Endothelial cell of umbilical vein (primary cell): ENCODE data around the gene SLC1A7. TPM values are rescaled to one million over a fixed set of nuclear protein-coding genes. Genes with fewer than 3 reads are reported as not detected.

Experiments
- BruUV-seq: library from RNA; stranded (reverse); fragments of 400-500 nt; replicated peaks from 2 replicates; lab custom pipeline; 2021; lab: Mats Ljungman, UMichigan
- CTCF ChIA-PET: fragments of 300-600, 350-600 bp; sonication (Branson Sonifier 250); formaldehyde crosslinking; loops from one replicate; lab custom pipeline; 2021; ENCODE audit warnings: antibody characterized with exemption, inconsistent platforms; lab: Charles Lee
- POLR2A ChIA-PET: fragments of 300-600, 350-600 bp; sonication (Branson Sonifier 250); formaldehyde crosslinking; loops from one replicate; lab custom pipeline; 2021; ENCODE audit warnings: antibody characterized with exemption, inconsistent platforms; lab: Charles Lee
- DNase-seq: peaks from one replicate; pipeline ENCODE4 v3.0.0-alpha.2; 2011; ENCODE audit warnings: low read depth, low spot score
- FAIRE-seq: peaks from 2 replicates; lab custom pipeline; 2011; peaks lifted over from hg19 to GRCh38; lab: Jason Lieb, UNC
- H2AFZ ChIP-seq: 2 replicates; pipeline ENCODE4 v1.6.0; 2012; ENCODE audit warnings: low read depth, low read length, control low read depth, inconsistent platforms
- H3K27ac ChIP-seq: 2 replicates; pipeline ENCODE4 v1.5.1; 2011; ENCODE audit warnings: low read depth, mild to moderate bottlenecking, control low read depth, low read length, moderate library complexity; ENCODE audit not compliant: insufficient read depth
- H3K27me3 ChIP-seq, 2 experiments: 2 replicates each; pipeline versions ENCODE4 v1.6.0 to v1.6.1; 2011; ENCODE audit warnings: low read length in 2 of 2, mixed read lengths in 1 of 2; ENCODE audit not compliant: control insufficient read depth in 2 of 2, insufficient read depth in 2 of 2
- H3K36me3 ChIP-seq, 2 experiments: 2 replicates in 1 of 2; 3 replicates in 1 of 2; pipeline ENCODE4 v1.5.1; 2011; ENCODE audit warnings: low read length in 2 of 2, mild to moderate bottlenecking in 1 of 2, moderate library complexity in 1 of 2; ENCODE audit not compliant: control insufficient read depth in 2 of 2, insufficient read depth in 2 of 2; ENCODE audit errors: extremely low read depth in 1 of 2
- H3K4me1 ChIP-seq: 3 replicates; pipeline ENCODE4 v1.5.1; 2011; ENCODE audit warnings: mild to moderate bottlenecking, low read length; ENCODE audit not compliant: control insufficient read depth, insufficient read depth; ENCODE audit errors: extremely low read depth
- H3K4me2 ChIP-seq: 2 replicates; pipeline ENCODE4 v1.6.1; 2011; ENCODE audit warnings: low read length, control low read depth, mixed read lengths; ENCODE audit not compliant: insufficient read depth
- H3K4me3 ChIP-seq, 3 experiments: fragments of 200-600 bp in 1 of 3; sonication (generic), shearing (Covaris generic) in 1 of 3; replicated peaks in 1 of 3; 2 replicates each; pipeline ENCODE4 v1.5.1; 2011 to 2016; ENCODE audit warnings: control low read depth in 3 of 3, low read length in 3 of 3, mild to moderate bottlenecking in 2 of 3, inconsistent platforms in 1 of 3, low read depth in 1 of 3, moderate library complexity in 1 of 3; ENCODE audit not compliant: insufficient read depth in 1 of 3
- H3K79me2 ChIP-seq: 2 replicates; pipeline ENCODE4 v1.6.0; 2012; ENCODE audit warnings: low read length, inconsistent platforms; ENCODE audit not compliant: control insufficient read depth, insufficient read depth
- H3K9ac ChIP-seq: replicated peaks from 2 replicates; pipeline ENCODE3; 2011; ENCODE audit warnings: low read length, control low read depth; ENCODE audit not compliant: insufficient read depth; ENCODE audit errors: extremely low read depth
- H3K9me1 ChIP-seq: replicated peaks from 3 replicates; pipeline ENCODE4 v1.6.0; 2011; ENCODE audit warnings: mild to moderate bottlenecking, low read length; ENCODE audit not compliant: control insufficient read depth, insufficient read depth; ENCODE audit errors: extremely low read depth
- H3K9me3 ChIP-seq: replicated peaks from 2 replicates; pipeline ENCODE4 v1.5.1; 2012; ENCODE audit warnings: low read length, inconsistent platforms; ENCODE audit not compliant: control insufficient read depth, insufficient read depth
- H4K20me1 ChIP-seq: replicated peaks from 2 replicates; pipeline ENCODE3; 2011; ENCODE audit warnings: mild to moderate bottlenecking, low read length; ENCODE audit not compliant: control insufficient read depth, insufficient read depth; ENCODE audit errors: extremely low read depth
- CTCF ChIP-seq, 2 donors: IDR thresholded peaks; 1 replicate in 1 of 2; 2 replicates in 1 of 2; pipeline ENCODE4 v1.5.1; 2011; ENCODE audit warnings: low read length in 2 of 2, mild to moderate bottlenecking in 2 of 2, moderate library complexity in 2 of 2, control low read depth in 1 of 2, inconsistent platforms in 1 of 2, low read depth in 1 of 2; ENCODE audit not compliant: insufficient read depth in 1 of 2; ENCODE audit errors: extremely low read depth in 1 of 2
- EZH2 ChIP-seq: IDR thresholded peaks from 2 replicates; pipeline ENCODE4 v1.6.1; 2012; ENCODE audit warnings: borderline replicate concordance, low read depth, mild to moderate bottlenecking, moderate library complexity, low read length, inconsistent platforms; ENCODE audit not compliant: severe bottlenecking
- FOS ChIP-seq: IDR thresholded peaks from 2 replicates; pipeline ENCODE4 v1.6.1; 2011; ENCODE audit warnings: mild to moderate bottlenecking, low read length, moderate library complexity, borderline replicate concordance; ENCODE audit not compliant: insufficient read depth
- GATA2 ChIP-seq: IDR thresholded peaks from 2 replicates; pipeline ENCODE4 v1.7.0; 2011; ENCODE audit warnings: low read depth, mild to moderate bottlenecking, moderate library complexity, mixed read lengths, low read length; ENCODE audit not compliant: insufficient read length, insufficient read depth
- JUN ChIP-seq: IDR thresholded peaks from 2 replicates; pipeline ENCODE4 v1.6.1; 2011; ENCODE audit warnings: borderline replicate concordance, low read depth; ENCODE audit not compliant: insufficient read length, insufficient read depth
- MYC ChIP-seq: IDR thresholded peaks from one replicate; pipeline ENCODE4 v1.6.1; 2011; ENCODE audit warnings: mild to moderate bottlenecking, low read depth, low read length
- POLR2A ChIP-seq: IDR thresholded peaks from 2 replicates; pipeline ENCODE4 v1.6.1; 2012; ENCODE audit warnings: low read depth, mild to moderate bottlenecking, control low read depth, low read length
- POLR2AphosphoS5 ChIP-seq: IDR thresholded peaks from 2 replicates; pipeline ENCODE4 v1.6.1; 2012; ENCODE audit warnings: low read depth, mild to moderate bottlenecking, control low read depth, low read length, moderate library complexity; ENCODE audit not compliant: insufficient read depth
- dilution Hi-C: fragments of 300-500 bp; cut with MboI; formaldehyde crosslinking; loops from one replicate; pipeline ENCODE4 v1.15.0; 2019; ENCODE audit warnings: low sequenced_read_pairs; ENCODE audit not compliant: extremely low pct_ligation_motif_present
- intact Hi-C: fragments of 100-400 bp; cut with micrococcal nuclease; formaldehyde crosslinking; loops from one replicate; pipeline ENCODE4 v1.10.0; 2022
- polyA plus RNA-seq, 4 experiments: library from polyadenylated mRNA; depleted of rRNA in 3 of 4; stranded (reverse) in 3 of 4; unstranded in 1 of 4; fragments of >200 nt; gene quantifications; 2 replicates each; pipeline versions ENCODE4 v1.2.1 to v1.2.3, GENCODE V29; 2011 to 2012; ENCODE audit warnings: missing spikeins in 1 of 4
- total RNA-seq: library from RNA; stranded (reverse); gene quantifications from 2 replicates; pipeline ENCODE4 v1.2.3, GENCODE V29; 2021
- TF ChIP-seq, protein P1 (sequence below): IDR thresholded peaks from 2 replicates; pipeline ENCODE4 v1.6.1; 2011; ENCODE audit not compliant: insufficient read depth, insufficient read length

Gene SLC1A7
- total and polyA plus RNA-seq, 2 donors (not counting 3 experiments of a cell fraction or from before 2014, with no cell fraction given) = not detected

DNA sequence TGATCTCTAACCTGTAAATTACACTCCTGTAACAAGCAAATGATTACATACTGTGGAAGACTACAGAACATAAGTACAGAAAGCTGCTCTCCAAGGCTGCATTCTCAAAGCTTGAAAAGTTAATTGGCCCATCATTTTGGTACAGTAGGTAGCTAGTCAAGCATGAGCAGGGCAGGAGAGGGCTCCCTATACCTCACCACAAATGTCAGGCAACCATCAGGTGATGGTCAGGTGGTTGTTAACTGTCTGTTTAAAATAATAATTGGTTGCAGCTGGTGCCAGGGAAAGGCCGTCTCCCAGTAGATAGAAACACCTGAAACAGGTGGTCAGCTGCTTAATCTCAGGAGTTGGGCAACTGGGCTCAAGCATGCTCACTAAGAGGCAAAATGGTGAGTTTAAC, 13.1 kb upstream of the SLC1A7 start:
- Histone ChIP-seq H3K36me3 (no peaks in the 10 kb centered on the region), H3K9me1 (no peaks in the 10 kb centered on the region), H3K27ac (no peak overlapping the region), H3K4me1 (no peaks in the 10 kb centered on the region), H3K4me3 (no peak overlapping the region), H3K79me2 (no peaks in the 10 kb centered on the region), H3K4me2 (no peak overlapping the region), H3K27me3 (peaks cover 2 to 3% of the 10 kb centered on the region in 2 experiments), H3K9ac (no peak overlapping the region), H3K9me3 (no peaks in the 10 kb centered on the region), H4K20me1 (no peaks in the 10 kb centered on the region), H2AFZ (no peak overlapping the region)
- CTCF ChIA-PET = no interaction called here
- POLR2A ChIA-PET = no interaction called here
- no peak for FAIRE-seq
- dilution Hi-C loops = no loop called here
- no peak for DNase-seq
- no TSS peak for BruUV-seq
- TF ChIP-seq GATA2 (no peak), CTCF (IDR thresholded peaks at IDR 0.05; ENCODE audit: extremely low read depth in 1 of 2, insufficient read depth in 1 of 2, low read depth in 1 of 2, low read length in 2 of 2) (no peak), POLR2A (no peak), POLR2AphosphoS5 (no peak), EZH2 (no peak), MYC (no peak), JUN (no peak), FOS (no peak)
- TF ChIP-seq, protein P1, sequence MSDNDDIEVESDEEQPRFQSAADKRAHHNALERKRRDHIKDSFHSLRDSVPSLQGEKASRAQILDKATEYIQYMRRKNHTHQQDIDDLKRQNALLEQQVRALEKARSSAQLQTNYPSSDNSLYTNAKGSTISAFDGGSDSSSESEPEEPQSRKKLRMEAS = no peak
- intact Hi-C loops = no loop called here
